ENCODE measurements around the gene OR6J1. TPM values are rescaled to one million over a fixed set of nuclear protein-coding genes. Genes with fewer than 3 reads are reported as not detected.
"Not testable (repeated sequence)": the region's sequence is repeated elsewhere in the genome, so short reads cannot be mapped to it uniquely, and the experiment has no call there.

The OR6J1 gene
- total RNA-seq, 1 experiment from 2014 or later: not detected

DNA sequence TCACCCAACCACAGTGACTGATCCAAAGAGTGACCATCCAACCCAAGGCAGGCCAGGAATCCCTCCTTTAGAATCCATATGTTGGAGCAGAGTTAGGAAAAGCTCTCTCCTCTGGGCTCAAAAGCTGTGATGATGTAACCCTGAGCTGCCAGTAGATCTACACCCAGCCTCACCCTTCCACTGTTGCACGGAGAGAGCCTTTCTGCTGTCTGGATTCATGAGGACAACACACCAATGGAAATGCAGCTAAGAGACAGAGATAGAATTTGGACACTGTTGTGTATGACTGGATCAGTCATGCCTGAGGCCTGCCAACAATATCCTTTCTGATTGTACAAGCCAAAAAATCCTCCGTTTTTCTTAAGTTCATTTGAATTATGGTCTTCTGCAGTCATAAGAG is 4.4 kb upstream of the OR6J1 start:
- no peaks in the 10 kb centered on the region for H3K79me2 ChIP-seq (ENCODE audit: low read length)
- no peak overlapping the region for H3K27ac ChIP-seq (ENCODE audit: low read length)
- H3K9ac ChIP-seq (ENCODE audit: low read length): no peak overlapping the region
- H4K20me1 ChIP-seq (ENCODE audit: insufficient read depth, low read depth, low read length): no peaks in the 10 kb centered on the region
- no peak overlapping the region for H2AFZ ChIP-seq (ENCODE audit: low read length)
- no peaks in the 10 kb centered on the region for H3K9me3 ChIP-seq (ENCODE audit: low read length)
- no peaks in the 10 kb centered on the region for H3K4me1 ChIP-seq (ENCODE audit: low read length)
- no peaks in the 10 kb centered on the region for H3K27me3 ChIP-seq (ENCODE audit: low read length)
- no peaks in the 10 kb centered on the region for H3K9me2 ChIP-seq (replicated peaks; ENCODE audit: insufficient read depth, low read length)
- no peak overlapping the region for H3K4me2 ChIP-seq (ENCODE audit: low read depth, low read length, poor library complexity, severe bottlenecking)
- no peak for DNase-seq
- no peak overlapping the region for H3K4me3 ChIP-seq (ENCODE audit: low read length)
- H3K36me3 ChIP-seq (ENCODE audit: insufficient read depth, low read length): no peaks in the 10 kb centered on the region

DNA sequence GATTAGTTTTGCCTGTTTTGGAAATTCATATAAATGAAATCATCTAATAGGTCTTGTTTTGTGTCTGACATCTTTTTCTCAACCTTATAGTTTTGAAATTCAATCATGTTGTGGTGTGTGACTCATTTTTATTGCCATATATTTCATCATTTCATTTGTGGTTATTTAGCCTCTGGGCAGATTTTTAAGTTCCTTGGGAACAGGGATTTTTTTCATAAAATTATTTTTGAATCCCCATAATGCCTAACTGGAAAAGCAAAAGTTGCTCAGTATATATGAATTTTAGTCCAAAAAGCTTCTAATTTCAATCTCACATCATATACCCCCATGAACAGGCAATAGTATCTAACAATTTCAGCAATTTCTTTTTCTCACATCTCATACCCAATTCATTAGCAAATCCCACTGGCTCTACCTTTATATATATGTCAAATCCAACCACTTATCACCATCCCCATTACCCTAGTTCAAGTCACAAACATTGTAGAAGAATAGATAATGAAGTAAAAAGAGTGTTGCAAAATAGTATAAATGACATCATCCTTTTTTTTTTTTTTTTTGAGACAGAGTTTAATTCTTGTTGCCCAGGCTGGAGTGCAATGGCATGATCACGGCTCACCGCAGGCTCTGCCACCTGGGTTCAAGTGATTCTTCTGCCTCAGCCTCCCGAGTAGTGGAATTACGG is 2.6 kb upstream of the OR6J1 start:
- Histone ChIP-seq H3K4me1 (ENCODE audit: low read length) (no peaks in the 10 kb centered on the region), H3K27me3 (ENCODE audit: low read length) (no peaks in the 10 kb centered on the region), H3K27ac (ENCODE audit: low read length) (no peak overlapping the region), H3K9me2 (replicated peaks; ENCODE audit: insufficient read depth, low read length) (no peaks in the 10 kb centered on the region), H4K20me1 (ENCODE audit: insufficient read depth, low read depth, low read length) (no peaks in the 10 kb centered on the region), H3K4me3 (ENCODE audit: low read length) (no peak overlapping the region), H3K36me3 (ENCODE audit: insufficient read depth, low read length) (no peaks in the 10 kb centered on the region), H3K9ac (ENCODE audit: low read length) (no peak overlapping the region), H3K9me3 (ENCODE audit: low read length) (no peaks in the 10 kb centered on the region), H2AFZ (ENCODE audit: low read length) (no peak overlapping the region), H3K4me2 (ENCODE audit: low read depth, low read length, poor library complexity, severe bottlenecking) (no peak overlapping the region), H3K79me2 (ENCODE audit: low read length) (no peaks in the 10 kb centered on the region)
- DNase-seq: no peak

DNA sequence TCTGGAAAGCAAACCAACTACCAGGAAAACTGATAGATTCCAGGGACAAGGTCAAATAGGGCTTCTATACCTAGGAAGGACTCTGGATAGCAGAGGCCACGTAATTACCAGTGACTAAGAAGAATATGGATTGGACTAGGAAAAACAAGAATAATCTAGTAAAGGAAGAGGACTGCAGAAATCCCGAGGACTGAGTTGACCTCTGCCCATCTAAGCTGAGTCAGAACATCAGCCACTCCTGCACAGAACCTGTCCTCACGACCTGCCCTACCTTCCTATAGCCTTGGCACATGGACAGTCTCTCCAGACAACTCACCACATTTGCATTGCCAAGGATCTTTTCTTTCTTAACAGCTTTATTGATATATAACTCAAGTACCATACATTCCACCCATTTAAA is 2.3 kb downstream of the OR6J1 start:
- Histone ChIP-seq H4K20me1 (ENCODE audit: insufficient read depth, low read depth, low read length) (no peaks in the 10 kb centered on the region), H3K4me3 (ENCODE audit: low read length) (no peak overlapping the region), H3K4me1 (ENCODE audit: low read length) (no peaks in the 10 kb centered on the region), H3K9ac (ENCODE audit: low read length) (no peak overlapping the region), H3K9me3 (ENCODE audit: low read length) (no peaks in the 10 kb centered on the region), H3K36me3 (ENCODE audit: insufficient read depth, low read length) (no peaks in the 10 kb centered on the region), H2AFZ (ENCODE audit: low read length) (no peak overlapping the region), H3K79me2 (ENCODE audit: low read length) (no peaks in the 10 kb centered on the region), H3K27ac (ENCODE audit: low read length) (no peak overlapping the region), H3K4me2 (ENCODE audit: low read depth, low read length, poor library complexity, severe bottlenecking) (no peak overlapping the region), H3K27me3 (ENCODE audit: low read length) (no peaks in the 10 kb centered on the region), H3K9me2 (replicated peaks; ENCODE audit: insufficient read depth, low read length) (no peaks in the 10 kb centered on the region)
- no peak for DNase-seq

DNA sequence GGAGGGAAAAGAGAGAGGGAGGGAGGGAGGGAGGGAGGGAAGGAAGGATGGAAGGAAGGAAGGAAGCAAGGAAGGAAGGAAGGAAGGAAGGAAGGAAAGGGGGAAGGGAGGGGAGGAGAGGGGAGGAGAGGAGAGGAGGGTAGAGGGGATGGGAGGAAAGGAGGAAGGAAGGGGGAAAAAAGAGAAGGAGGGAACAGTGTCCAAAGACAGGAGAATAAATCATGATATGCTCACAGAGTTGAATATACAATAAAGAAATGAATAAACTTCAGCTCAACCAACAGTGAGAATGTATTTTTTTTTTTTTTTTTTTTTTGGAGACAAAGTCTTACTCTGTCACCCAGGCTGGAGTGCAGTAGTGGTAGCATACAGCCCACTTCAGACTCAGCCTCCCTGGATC is 4.0 kb downstream of the OR6J1 start:
- Histone ChIP-seq H3K9me2 (replicated peaks; ENCODE audit: insufficient read depth, low read length) (no peaks in the 10 kb centered on the region), H3K36me3 (ENCODE audit: insufficient read depth, low read length) (no peaks in the 10 kb centered on the region), H3K4me1 (ENCODE audit: low read length) (no peaks in the 10 kb centered on the region), H2AFZ (ENCODE audit: low read length) (no peak overlapping the region), H3K27ac (ENCODE audit: low read length) (no peak overlapping the region), H3K9ac (ENCODE audit: low read length) (no peak overlapping the region), H3K4me2 (ENCODE audit: low read depth, low read length, poor library complexity, severe bottlenecking) (no peak overlapping the region), H3K27me3 (ENCODE audit: low read length) (no peaks in the 10 kb centered on the region), H4K20me1 (ENCODE audit: insufficient read depth, low read depth, low read length) (no peaks in the 10 kb centered on the region), H3K79me2 (ENCODE audit: low read length) (no peaks in the 10 kb centered on the region), H3K4me3 (ENCODE audit: low read length) (no peak overlapping the region), H3K9me3 (ENCODE audit: low read length) (no peaks in the 10 kb centered on the region)
- no peak for DNase-seq

DNA sequence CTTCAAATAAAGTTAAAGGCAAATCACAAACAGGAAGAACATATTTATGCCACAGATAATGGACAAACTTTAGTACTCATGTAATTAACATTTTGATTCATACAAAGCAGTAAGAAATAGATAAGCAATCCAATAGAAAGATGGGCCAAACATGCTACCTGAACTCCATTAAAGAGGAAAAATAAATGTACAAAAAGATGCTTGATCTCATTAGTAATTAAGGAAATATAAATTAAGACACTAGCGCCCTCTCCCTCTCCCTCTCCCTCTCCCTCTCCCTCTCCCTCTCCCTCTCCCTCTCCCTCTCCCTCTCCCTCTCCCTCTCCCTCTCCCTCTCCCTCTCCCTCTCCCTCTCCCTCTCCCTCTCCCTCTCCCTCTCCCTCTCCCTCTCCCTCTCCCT is 8.2 kb downstream of the OR6J1 start:
- H3K79me2 ChIP-seq (ENCODE audit: low read length); H3K4me3 ChIP-seq (ENCODE audit: low read length); H3K9me2 ChIP-seq (replicated peaks; ENCODE audit: insufficient read depth, low read length); H2AFZ ChIP-seq (ENCODE audit: low read length); H3K27ac ChIP-seq (ENCODE audit: low read length); DNase-seq; H3K36me3 ChIP-seq (ENCODE audit: insufficient read depth, low read length); H3K9me3 ChIP-seq (ENCODE audit: low read length); H3K9ac ChIP-seq (ENCODE audit: low read length); H3K4me2 ChIP-seq (ENCODE audit: low read depth, low read length, poor library complexity, severe bottlenecking); H3K4me1 ChIP-seq (ENCODE audit: low read length); H4K20me1 ChIP-seq (ENCODE audit: insufficient read depth, low read depth, low read length); H3K27me3 ChIP-seq (ENCODE audit: low read length): not testable (repeated sequence)

DNA sequence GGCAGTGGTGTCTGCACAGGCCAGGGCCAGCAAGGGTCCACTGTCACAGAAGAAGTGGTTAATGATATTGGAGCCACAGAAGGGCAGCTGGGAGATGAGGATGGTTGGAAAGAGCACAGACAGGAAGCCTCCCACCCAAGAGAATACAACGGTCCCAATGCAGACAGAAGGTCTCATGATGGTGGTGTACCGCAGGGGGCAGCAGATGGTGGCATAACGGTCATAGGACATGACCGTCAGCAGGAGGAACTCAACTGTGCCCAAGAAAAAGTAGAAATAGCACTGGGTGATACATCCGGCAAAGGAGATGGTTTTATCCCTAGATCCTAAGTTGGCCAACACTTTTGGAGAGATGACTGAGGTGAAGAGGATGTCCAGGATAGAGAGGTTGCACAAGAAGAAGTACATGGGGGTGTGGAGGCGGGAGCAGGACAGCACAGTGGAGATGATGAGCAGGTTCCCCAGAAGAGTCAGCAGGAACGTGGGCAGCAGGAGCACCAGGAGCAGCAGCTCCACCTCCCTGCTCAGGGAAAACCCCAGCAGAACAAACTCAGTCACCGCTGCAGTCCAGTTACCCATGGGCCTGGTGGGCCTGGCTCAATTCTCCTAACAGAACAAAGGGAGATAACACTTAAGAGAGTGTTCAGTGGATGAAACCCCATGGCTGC is 9.8 kb downstream of the OR6J1 start:
- Histone ChIP-seq H3K36me3 (ENCODE audit: insufficient read depth, low read length) (no peaks in the 10 kb centered on the region), H3K27ac (ENCODE audit: low read length) (no peak overlapping the region), H3K9me3 (ENCODE audit: low read length) (no peaks in the 10 kb centered on the region), H3K79me2 (ENCODE audit: low read length) (no peaks in the 10 kb centered on the region), H4K20me1 (ENCODE audit: insufficient read depth, low read depth, low read length) (no peaks in the 10 kb centered on the region), H3K4me1 (ENCODE audit: low read length) (no peaks in the 10 kb centered on the region), H2AFZ (ENCODE audit: low read length) (no peak overlapping the region), H3K27me3 (ENCODE audit: low read length) (no peaks in the 10 kb centered on the region), H3K4me3 (ENCODE audit: low read length) (no peak overlapping the region), H3K9me2 (replicated peaks; ENCODE audit: insufficient read depth, low read length) (no peaks in the 10 kb centered on the region), H3K4me2 (ENCODE audit: low read depth, low read length, poor library complexity, severe bottlenecking) (no peak overlapping the region), H3K9ac (ENCODE audit: low read length) (no peak overlapping the region)
- peak; percentile 34 for DNase-seq

DNA sequence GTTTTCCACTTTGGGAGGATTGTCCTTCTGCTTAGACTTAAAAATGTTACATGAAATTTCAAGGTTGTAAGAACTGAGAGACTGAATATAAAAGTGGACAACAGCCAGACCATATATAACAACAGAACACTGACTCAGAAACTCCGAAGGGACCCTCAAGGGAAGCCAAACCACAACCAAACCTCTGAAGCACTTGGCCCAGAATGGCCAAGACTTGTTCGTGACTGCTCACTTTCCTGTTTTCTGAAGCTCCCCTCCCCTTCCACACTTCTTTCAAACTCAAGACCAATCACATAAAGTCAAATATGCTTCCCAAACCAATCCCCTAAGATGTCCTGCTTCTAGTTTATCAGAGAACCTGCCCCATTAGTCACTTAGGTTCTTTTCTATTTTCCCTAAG is 13.7 kb downstream of the OR6J1 start:
- Histone ChIP-seq H3K9ac (ENCODE audit: low read length) (no peak overlapping the region), H2AFZ (ENCODE audit: low read length) (no peak overlapping the region), H3K36me3 (ENCODE audit: insufficient read depth, low read length) (no peaks in the 10 kb centered on the region), H3K27me3 (ENCODE audit: low read length) (no peaks in the 10 kb centered on the region), H3K27ac (ENCODE audit: low read length) (no peak overlapping the region), H3K4me2 (ENCODE audit: low read depth, low read length, poor library complexity, severe bottlenecking) (no peak overlapping the region), H3K9me3 (ENCODE audit: low read length) (no peaks in the 10 kb centered on the region), H4K20me1 (ENCODE audit: insufficient read depth, low read depth, low read length) (no peaks in the 10 kb centered on the region), H3K79me2 (ENCODE audit: low read length) (no peaks in the 10 kb centered on the region), H3K9me2 (replicated peaks; ENCODE audit: insufficient read depth, low read length) (no peaks in the 10 kb centered on the region), H3K4me3 (ENCODE audit: low read length) (no peak overlapping the region), H3K4me1 (ENCODE audit: low read length) (no peaks in the 10 kb centered on the region)
- no peak for DNase-seq

DNA sequence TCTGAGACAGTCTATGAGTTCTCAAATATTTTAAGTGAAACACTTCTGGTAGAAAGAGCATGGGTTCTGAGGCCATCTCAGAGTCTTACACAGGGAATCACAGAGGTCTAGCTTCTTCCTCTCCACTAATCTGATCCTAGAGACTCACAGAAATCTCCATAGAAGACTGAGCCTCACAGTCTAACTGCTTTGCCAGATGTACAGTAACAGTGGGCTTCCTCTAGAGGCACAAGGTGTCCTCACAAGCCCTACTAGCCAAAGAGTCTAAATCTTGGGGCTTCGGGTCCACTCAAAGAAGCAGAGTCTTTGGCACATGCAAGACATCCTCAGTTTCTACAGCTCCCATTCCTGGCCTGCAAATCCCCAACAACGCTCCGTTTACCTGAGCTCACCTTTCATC is 14.1 kb downstream of the OR6J1 start:
- no peak overlapping the region for H3K4me3 ChIP-seq (ENCODE audit: low read length)
- H3K9ac ChIP-seq (ENCODE audit: low read length): no peak overlapping the region
- H3K4me1 ChIP-seq (ENCODE audit: low read length): no peaks in the 10 kb centered on the region
- no peaks in the 10 kb centered on the region for H3K36me3 ChIP-seq (ENCODE audit: insufficient read depth, low read length)
- H3K4me2 ChIP-seq (ENCODE audit: low read depth, low read length, poor library complexity, severe bottlenecking): no peak overlapping the region
- H3K27me3 ChIP-seq (ENCODE audit: low read length): no peaks in the 10 kb centered on the region
- no peaks in the 10 kb centered on the region for H4K20me1 ChIP-seq (ENCODE audit: insufficient read depth, low read depth, low read length)
- H3K27ac ChIP-seq (ENCODE audit: low read length): no peak overlapping the region
- peak; percentile 52 for DNase-seq
- H2AFZ ChIP-seq (ENCODE audit: low read length): no peak overlapping the region
- H3K9me2 ChIP-seq (replicated peaks; ENCODE audit: insufficient read depth, low read length): no peaks in the 10 kb centered on the region
- H3K79me2 ChIP-seq (ENCODE audit: low read length): no peaks in the 10 kb centered on the region
- no peaks in the 10 kb centered on the region for H3K9me3 ChIP-seq (ENCODE audit: low read length)

Measured in Karpas-422 (cell line).